OCI-LY7 (cell line): ENCODE data around the gene NEO1. TPM values are rescaled to one million over a fixed set of nuclear protein-coding genes. Genes with fewer than 3 reads are reported as not detected.

Source experiments
- BruUV-seq: library from RNA; stranded (reverse); fragments of 400-500 nt; replicated peaks from 2 replicates; lab custom pipeline; 2021; lab: Mats Ljungman, UMichigan
- CTCF ChIA-PET: fragments of 300-600 bp; sonication (Branson Sonifier 250); formaldehyde crosslinking; loops from one replicate; lab custom pipeline; 2022; ENCODE audit warnings: antibody characterized with exemption; ENCODE audit not compliant: unreplicated experiment; lab: Charles Lee
- POLR2A ChIA-PET: fragments of 300-600 bp; sonication (Branson Sonifier 250); formaldehyde crosslinking; loops from one replicate; lab custom pipeline; 2022; ENCODE audit warnings: antibody characterized with exemption; lab: Charles Lee
- DNase-seq: peaks from one replicate; pipeline ENCODE4 v3.0.0-alpha.2; 2015; ENCODE audit warnings: low spot score
- H2AFZ ChIP-seq: fragments of 200-600 bp; sonication (generic), shearing (Covaris generic); 2 replicates; pipeline ENCODE4 v1.6.1; 2014; ENCODE audit warnings: mild to moderate bottlenecking, antibody characterized with exemption, low read length, moderate library complexity
- H3K27ac ChIP-seq: fragments of 200-600 bp; sonication (generic); 2 replicates; pipeline ENCODE4 v1.5.1; 2014; ENCODE audit warnings: mixed run types, low read depth, mild to moderate bottlenecking, moderate library complexity, low read length, inconsistent platforms; ENCODE audit not compliant: poor library complexity, severe bottlenecking
- H3K36me3 ChIP-seq: fragments of 200-600 bp; sonication (generic); 2 replicates; pipeline ENCODE4 v1.6.1; 2014; ENCODE audit warnings: mild to moderate bottlenecking, antibody characterized with exemption, low read length, moderate library complexity, mixed read lengths; ENCODE audit not compliant: insufficient read depth
- H3K4me1 ChIP-seq: fragments of 200-600 bp; sonication (generic); 2 replicates; pipeline ENCODE4 v1.5.1; 2014; ENCODE audit warnings: mild to moderate bottlenecking, low read length; ENCODE audit not compliant: insufficient read depth, poor library complexity, severe bottlenecking
- H3K4me2 ChIP-seq: fragments of 200-600 bp; sonication (generic); 2 replicates; pipeline ENCODE4 v1.6.1; 2014; ENCODE audit warnings: mild to moderate bottlenecking, low read length
- H3K4me3 ChIP-seq: fragments of 200-600 bp; sonication (generic); 2 replicates; pipeline ENCODE4 v1.5.1; 2014; ENCODE audit warnings: mild to moderate bottlenecking, low read depth, low read length; ENCODE audit not compliant: poor library complexity, severe bottlenecking
- H3K79me2 ChIP-seq: fragments of 200-600 bp; sonication (generic); 2 replicates; pipeline ENCODE4 v1.6.1; 2016; ENCODE audit warnings: low read depth, mild to moderate bottlenecking, low read length, moderate library complexity, mixed read lengths; ENCODE audit not compliant: insufficient read depth
- H3K9me2 ChIP-seq: fragments of 200-600 bp; sonication (generic); 2 replicates; pipeline ENCODE4 v1.6.1; 2016; ENCODE audit warnings: mild to moderate bottlenecking, low read length, mixed read lengths; ENCODE audit not compliant: insufficient read depth
- H3K9me3 ChIP-seq: fragments of 200-600 bp; sonication (generic); 2 replicates; pipeline ENCODE4 v1.6.1; 2014; ENCODE audit warnings: mild to moderate bottlenecking, mixed run types, low read length, mixed read lengths
- H4K20me1 ChIP-seq: fragments of 200-600 bp; sonication (generic); 2 replicates; pipeline ENCODE4 v1.6.1; 2014; ENCODE audit warnings: mild to moderate bottlenecking, antibody characterized with exemption, low read length, moderate library complexity, mixed read lengths; ENCODE audit not compliant: insufficient read depth
- CTCF ChIP-seq: fragments of 200-600 bp; sonication (generic); conservative IDR thresholded peaks from 2 replicates; pipeline ENCODE4 v1.5.1; 2014; ENCODE audit warnings: mild to moderate bottlenecking, antibody characterized with exemption, low read length, moderate library complexity, mixed read lengths
- EZH2phosphoT487 ChIP-seq: fragments of 200-600 bp; sonication (generic); IDR thresholded peaks from 2 replicates; pipeline ENCODE4 v1.6.1; 2018; ENCODE audit warnings: low read depth, borderline replicate concordance, mild to moderate bottlenecking, mixed run types, antibody characterized with exemption, low read length, moderate library complexity, mixed read lengths
- intact Hi-C: fragments of 100-400 bp; cut with micrococcal nuclease; formaldehyde crosslinking; loops from one replicate; pipeline ENCODE4 v1.10.0; 2022; ENCODE audit not compliant: unreplicated experiment
- small RNA-seq: library from RNA; depleted of rRNA; stranded (forward); fragments of <200 nt; gene quantifications from one replicate; pipeline ENCODE3, GENCODE V24; 2014
- total RNA-seq, 2 experiments: library from RNA; depleted of rRNA in 1 of 2; stranded (reverse); fragments of >200 nt in 1 of 2; shearing (Covaris generic) in 1 of 2; gene quantifications; 2 replicates each; pipeline ENCODE4 v1.2.3, GENCODE V29; 2014 to 2022

The NEO1 gene
- total RNA-seq, 2 experiments from 2014 or later = 3.0 TPM

- BruUV-seq = no TSS peak
- TF ChIP-seq EZH2phosphoT487 (no peak), CTCF (no peak)
- Histone ChIP-seq H3K4me1 (no peaks in the 10 kb centered on the region), H3K4me2 (no peak overlapping the region), H4K20me1 (no peaks in the 10 kb centered on the region), H3K36me3 (no peaks in the 10 kb centered on the region), H3K79me2 (no peaks in the 10 kb centered on the region), H2AFZ (no peak overlapping the region), H3K9me3 (no peaks in the 10 kb centered on the region), H3K9me2 (no peaks in the 10 kb centered on the region), H3K27ac (no peak overlapping the region), H3K4me3 (no peak overlapping the region)
- intact Hi-C loops = no loop called here
- ChIA-PET POLR2A (interaction anchor here (0.6 kb wide), 1 partner anchor 126 kb away, joined by 4 read pairs; no protein-coding TSS in a partner anchor), CTCF (no interaction called here)
- no peak for DNase-seq
Measured at GRCh38 chr15:73352082-73352481, 299.8 kb downstream of the NEO1 start.

DNA sequence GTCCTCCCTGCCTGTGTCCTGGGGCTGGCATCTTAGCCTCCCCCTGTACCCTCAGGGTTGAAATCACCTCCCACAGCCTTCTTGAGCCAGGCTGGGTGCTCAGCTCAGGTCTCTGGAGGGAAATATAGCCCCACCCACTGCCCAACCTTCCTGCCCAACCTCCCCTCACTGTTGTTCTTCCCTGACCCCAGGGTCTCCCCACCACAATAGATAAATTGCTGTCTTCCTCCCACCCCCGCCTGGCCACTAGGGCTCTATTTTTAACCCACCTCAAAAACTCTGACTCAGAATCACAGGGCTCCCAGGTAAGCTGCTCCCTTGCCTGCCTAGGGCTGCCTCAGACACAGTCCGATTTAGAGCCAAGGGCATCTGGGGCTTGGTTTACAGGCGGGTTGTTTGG is 301.5 kb downstream of the NEO1 start:
- Histone ChIP-seq H4K20me1 (no peaks in the 10 kb centered on the region), H3K79me2 (no peaks in the 10 kb centered on the region), H3K36me3 (no peaks in the 10 kb centered on the region), H3K9me3 (no peaks in the 10 kb centered on the region), H2AFZ (no peak overlapping the region), H3K27ac (no peak overlapping the region), H3K4me1 (no peaks in the 10 kb centered on the region), H3K4me3 (no peak overlapping the region), H3K4me2 (no peak overlapping the region), H3K9me2 (no peaks in the 10 kb centered on the region)
- TF ChIP-seq CTCF = no peak
- TF ChIP-seq EZH2phosphoT487 = no peak
- CTCF ChIA-PET = no interaction called here
- POLR2A ChIA-PET = no interaction called here
- BruUV-seq = no TSS peak
- intact Hi-C loops = no loop called here
- DNase-seq = no peak

DNA sequence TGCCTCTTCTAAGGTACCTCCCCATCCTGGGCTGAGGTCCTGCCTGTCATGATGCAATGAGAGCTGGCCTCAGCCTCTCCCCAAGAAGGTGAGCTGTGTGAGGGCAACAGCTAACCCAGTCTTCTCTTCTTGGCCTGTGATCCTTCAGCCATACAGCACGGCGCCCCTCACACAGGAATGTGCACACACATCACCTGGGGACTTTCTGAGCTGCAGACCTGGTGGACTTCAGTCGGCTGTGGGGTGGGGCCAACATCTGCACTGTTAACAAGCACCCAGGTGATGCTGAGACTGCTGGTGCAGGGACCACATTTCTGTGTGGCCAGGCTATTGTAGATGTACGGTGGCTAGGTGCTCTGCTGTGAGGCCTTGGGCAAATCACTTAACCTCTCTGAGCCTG is 302.0 kb downstream of the NEO1 start:
- TF ChIP-seq CTCF (no peak), EZH2phosphoT487 (no peak)
- no peak overlapping the region for H3K27ac ChIP-seq
- H3K4me1 ChIP-seq = no peaks in the 10 kb centered on the region
- no peaks in the 10 kb centered on the region for H3K36me3 ChIP-seq
- no peak overlapping the region for H3K4me2 ChIP-seq
- CTCF ChIA-PET = no interaction called here
- no TSS peak for BruUV-seq
- POLR2A ChIA-PET = no interaction called here
- no peaks in the 10 kb centered on the region for H4K20me1 ChIP-seq
- no peak for DNase-seq
- no peaks in the 10 kb centered on the region for H3K9me2 ChIP-seq
- H3K79me2 ChIP-seq = no peaks in the 10 kb centered on the region
- intact Hi-C loops = no loop called here
- no peaks in the 10 kb centered on the region for H3K9me3 ChIP-seq
- H2AFZ ChIP-seq = no peak overlapping the region
- H3K4me3 ChIP-seq = no peak overlapping the region

Small RNA genes lying within 50 kb of the gene (small RNA-seq; reads per million reads assigned to genes)
- not detected for gene FKBP1AP2
